ENCODE measurements around the gene CLC.

DNA sequence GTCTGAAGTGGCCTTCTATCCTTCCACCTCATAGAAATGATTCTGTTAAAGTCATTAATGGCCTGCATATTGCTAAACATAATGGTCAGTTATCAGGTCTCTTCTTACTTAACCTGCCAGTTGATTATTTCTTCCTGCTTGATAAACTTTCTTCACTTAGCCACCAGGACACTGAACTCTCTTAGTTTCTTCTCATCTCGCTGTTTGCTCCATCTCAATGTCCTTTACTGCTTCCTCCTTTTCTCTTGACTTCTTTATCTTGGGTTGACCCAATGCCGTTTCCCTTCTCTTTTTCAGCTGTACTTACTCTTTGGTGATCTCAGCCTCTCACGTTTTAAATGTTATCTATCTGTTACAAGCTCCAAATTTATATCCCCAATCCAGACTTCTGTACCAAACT lies 17.1 kb upstream of the CLC start:
- TF ChIP-seq, protein P1, sequence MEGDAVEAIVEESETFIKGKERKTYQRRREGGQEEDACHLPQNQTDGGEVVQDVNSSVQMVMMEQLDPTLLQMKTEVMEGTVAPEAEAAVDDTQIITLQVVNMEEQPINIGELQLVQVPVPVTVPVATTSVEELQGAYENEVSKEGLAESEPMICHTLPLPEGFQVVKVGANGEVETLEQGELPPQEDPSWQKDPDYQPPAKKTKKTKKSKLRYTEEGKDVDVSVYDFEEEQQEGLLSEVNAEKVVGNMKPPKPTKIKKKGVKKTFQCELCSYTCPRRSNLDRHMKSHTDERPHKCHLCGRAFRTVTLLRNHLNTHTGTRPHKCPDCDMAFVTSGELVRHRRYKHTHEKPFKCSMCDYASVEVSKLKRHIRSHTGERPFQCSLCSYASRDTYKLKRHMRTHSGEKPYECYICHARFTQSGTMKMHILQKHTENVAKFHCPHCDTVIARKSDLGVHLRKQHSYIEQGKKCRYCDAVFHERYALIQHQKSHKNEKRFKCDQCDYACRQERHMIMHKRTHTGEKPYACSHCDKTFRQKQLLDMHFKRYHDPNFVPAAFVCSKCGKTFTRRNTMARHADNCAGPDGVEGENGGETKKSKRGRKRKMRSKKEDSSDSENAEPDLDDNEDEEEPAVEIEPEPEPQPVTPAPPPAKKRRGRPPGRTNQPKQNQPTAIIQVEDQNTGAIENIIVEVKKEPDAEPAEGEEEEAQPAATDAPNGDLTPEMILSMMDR (IDR thresholded peaks at IDR 0.05), result no peak
- no peak for TF ChIP-seq POLR2A (IDR thresholded peaks at IDR 0.05)

All from heart left ventricle (tissue), 13 donors.